ENCODE measurements around the gene GRM8.
A peak's percentile ranks its signal among the peaks of the same experiment; 100 is the strongest.

The GRM8 gene

DNA sequence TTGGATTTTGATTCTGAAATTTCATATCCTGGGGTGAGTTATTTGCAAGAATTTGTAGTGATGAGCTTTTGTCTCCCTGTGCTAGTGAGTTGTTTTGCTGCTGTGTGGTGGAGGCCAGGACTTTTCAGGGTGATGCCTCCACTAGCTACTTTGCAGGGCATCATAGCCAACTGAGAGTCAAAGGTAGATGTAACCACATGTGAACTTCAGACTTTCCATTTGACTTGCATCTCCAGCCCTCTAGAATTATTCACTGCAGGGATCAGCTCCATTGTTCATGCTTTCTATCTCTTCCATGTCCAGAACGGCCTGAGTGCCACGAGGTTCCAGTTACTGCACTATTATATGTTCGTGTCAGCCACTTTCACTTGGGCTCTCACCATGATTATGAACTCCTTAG is 534.3 kb downstream of the GRM8 start:
- Histone ChIP-seq H3K27me3 (ENCODE audit: control insufficient read depth, insufficient read depth, low read length) (no peaks in the 10 kb centered on the region), H3K27ac (ENCODE audit: low read length) (no peak overlapping the region), H3K9me3 (ENCODE audit: control insufficient read depth, insufficient read depth, low read length) (no peaks in the 10 kb centered on the region), H3K4me3 (ENCODE audit: low read length) (no peak overlapping the region), H3K4me1 (ENCODE audit: control insufficient read depth, insufficient read depth, low read length) (no peaks in the 10 kb centered on the region), H3K36me3 (ENCODE audit: control insufficient read depth, insufficient read depth, low read length) (no peaks in the 10 kb centered on the region)
- WGBS (ENCODE audit: insufficient coverage, insufficient read length), result no CpG with 5 or more reads among the region's 3 CpGs
- DNase-seq (ENCODE audit: low read depth, low spot score), result no peak

DNA sequence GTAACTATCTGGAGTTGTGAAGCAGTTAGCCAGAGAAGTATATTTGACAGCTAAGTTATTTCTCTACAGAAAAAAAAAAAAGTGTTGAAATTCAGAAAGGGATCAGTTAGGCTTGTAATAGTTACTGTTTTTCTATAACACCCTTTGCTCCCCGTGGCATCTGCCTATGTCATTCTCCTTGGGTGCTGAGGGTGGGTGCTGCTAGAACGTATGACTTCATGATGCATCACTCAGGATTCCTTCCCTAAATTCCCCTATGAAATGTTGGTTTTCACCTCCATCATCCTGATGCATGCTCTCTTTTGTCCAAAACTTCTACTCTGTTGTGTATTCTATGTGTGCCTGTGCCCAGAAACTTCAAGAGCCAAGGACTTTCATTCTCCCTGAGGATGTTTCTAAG is 536.4 kb downstream of the GRM8 start:
- no peaks in the 10 kb centered on the region for H3K4me1 ChIP-seq (ENCODE audit: control insufficient read depth, insufficient read depth, low read length)
- H3K9me3 ChIP-seq (ENCODE audit: control insufficient read depth, insufficient read depth, low read length), result no peaks in the 10 kb centered on the region; the same call in 1 of the 2 replicates
- H3K4me3 ChIP-seq (ENCODE audit: low read length), result no peak overlapping the region
- H3K27me3 ChIP-seq (ENCODE audit: control insufficient read depth, insufficient read depth, low read length), result no peaks in the 10 kb centered on the region
- no peak overlapping the region for H3K27ac ChIP-seq (ENCODE audit: low read length)
- DNase-seq (ENCODE audit: low read depth, low spot score), result no peak
- no CpG with 5 or more reads among the region's 2 CpGs for WGBS (ENCODE audit: insufficient coverage, insufficient read length)
- no peaks in the 10 kb centered on the region for H3K36me3 ChIP-seq (ENCODE audit: control insufficient read depth, insufficient read depth, low read length)

DNA sequence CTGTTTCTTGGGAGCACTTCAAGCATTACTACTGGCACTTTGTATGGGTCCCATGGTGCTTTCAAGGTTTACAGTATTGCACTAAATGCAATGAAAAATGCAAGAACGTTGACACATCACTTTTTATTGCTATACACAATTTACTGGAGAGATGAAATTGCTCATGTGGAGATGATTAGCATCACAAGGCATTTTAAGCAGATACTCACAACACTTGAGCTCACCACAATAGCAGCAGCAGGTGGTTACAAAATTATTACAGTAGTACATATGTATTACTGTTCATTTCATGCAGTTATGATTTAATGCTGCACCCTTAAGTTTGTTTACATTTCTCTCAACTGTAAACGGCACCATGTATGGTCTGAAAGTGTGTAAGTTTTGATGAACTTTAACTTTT is 537.7 kb downstream of the GRM8 start:
- Histone ChIP-seq H3K36me3 (ENCODE audit: control insufficient read depth, insufficient read depth, low read length) (no peaks in the 10 kb centered on the region), H3K4me1 (ENCODE audit: control insufficient read depth, insufficient read depth, low read length) (no peaks in the 10 kb centered on the region), H3K27me3 (ENCODE audit: control insufficient read depth, insufficient read depth, low read length) (no peaks in the 10 kb centered on the region), H3K4me3 (ENCODE audit: low read length) (no peak overlapping the region), H3K27ac (ENCODE audit: low read length) (no peak overlapping the region), H3K9me3 (ENCODE audit: control insufficient read depth, insufficient read depth, low read length) (no peaks in the 10 kb centered on the region; the same call in 1 of the 2 replicates)
- WGBS (ENCODE audit: insufficient coverage, insufficient read length), result no CpG with 5 or more reads among the region's 2 CpGs
- no peak for DNase-seq (ENCODE audit: low read depth, low spot score)

DNA sequence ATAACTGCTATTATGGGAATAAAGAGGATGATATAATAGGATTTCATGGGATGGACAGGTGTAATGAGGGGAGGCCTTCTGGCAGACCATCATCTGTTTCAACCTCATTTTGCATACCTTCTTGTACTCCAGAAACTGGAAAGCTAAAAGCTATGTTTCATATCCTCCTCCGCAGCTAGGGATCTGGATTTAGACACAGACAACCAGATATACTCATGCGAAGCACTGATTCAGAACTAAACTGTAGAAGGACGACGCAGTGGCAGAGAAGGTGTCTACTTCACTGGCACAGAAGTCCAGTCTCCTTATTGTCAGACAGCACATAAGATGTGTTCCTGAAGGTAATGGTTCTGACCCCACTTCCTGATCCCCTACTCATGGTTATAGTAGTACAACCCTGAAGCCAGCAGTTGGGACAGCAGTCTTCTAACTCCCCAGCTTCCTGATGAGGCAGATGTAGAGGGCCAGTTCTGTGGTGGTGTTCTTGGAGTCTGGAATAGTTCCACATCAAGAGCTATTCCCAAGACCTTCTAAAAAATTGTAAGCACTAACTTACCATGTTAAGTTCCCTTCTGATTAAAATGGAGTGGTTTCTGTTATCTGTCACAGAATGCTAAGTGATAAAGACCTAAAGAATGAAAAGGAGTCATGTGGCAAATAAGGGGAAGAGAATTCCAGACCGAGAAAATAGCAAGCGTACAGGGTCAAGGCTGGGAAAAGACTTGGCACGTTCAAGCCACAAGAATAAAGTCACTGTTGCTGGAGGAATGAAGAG is 550.3 kb downstream of the GRM8 start:
- DNase-seq (ENCODE audit: low read depth, low spot score), result no peak
- no peaks in the 10 kb centered on the region for H3K4me1 ChIP-seq (ENCODE audit: control insufficient read depth, insufficient read depth, low read length)
- no peak overlapping the region for H3K27ac ChIP-seq (ENCODE audit: low read length)
- no peak overlapping the region for H3K4me3 ChIP-seq (ENCODE audit: low read length)
- no peaks in the 10 kb centered on the region; the same call in 1 of the 2 replicates for H3K36me3 ChIP-seq (ENCODE audit: control insufficient read depth, insufficient read depth, low read length)
- no CpG with 5 or more reads among the region's 7 CpGs for WGBS (ENCODE audit: insufficient coverage, insufficient read length)
- H3K9me3 ChIP-seq (ENCODE audit: control insufficient read depth, insufficient read depth, low read length), result no peaks in the 10 kb centered on the region
- no peaks in the 10 kb centered on the region for H3K27me3 ChIP-seq (ENCODE audit: control insufficient read depth, insufficient read depth, low read length)

DNA sequence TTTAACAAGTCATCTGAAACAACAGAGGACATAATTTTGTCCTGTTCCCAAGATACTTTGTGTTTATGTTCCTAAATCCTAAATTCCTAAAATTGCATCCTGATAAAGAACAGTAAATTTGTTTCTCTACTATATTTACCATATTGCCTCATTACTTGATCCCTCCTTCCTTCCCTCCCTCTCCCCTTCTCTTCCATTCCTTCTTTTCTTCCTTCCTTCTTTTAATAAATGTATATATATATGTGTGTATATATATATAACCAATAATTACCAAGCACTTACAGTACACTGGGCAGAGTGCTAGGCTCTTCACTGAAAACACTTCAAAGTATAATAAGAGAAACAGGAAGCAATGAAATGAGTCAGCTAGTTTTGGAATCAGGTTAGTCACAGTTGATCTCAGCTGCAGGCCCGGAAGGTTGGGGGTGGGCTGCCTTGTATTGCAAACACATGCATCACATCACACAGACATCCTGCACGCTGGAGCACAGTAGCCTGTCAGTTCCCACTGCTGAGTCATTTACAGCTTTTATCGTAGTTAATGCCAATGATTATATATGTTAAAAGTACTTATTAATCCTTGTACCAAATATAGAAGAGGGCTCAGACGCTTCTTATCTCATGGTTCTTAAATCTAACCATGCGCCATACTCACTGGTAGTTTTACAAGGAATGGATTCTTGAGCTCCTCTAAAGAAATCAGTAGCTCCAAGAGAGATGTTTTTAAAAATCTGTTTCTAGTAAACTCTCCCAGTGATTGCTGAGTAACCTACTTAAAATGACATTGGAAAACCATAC is 551.7 kb downstream of the GRM8 start:
- peak; percentile 48 for DNase-seq (ENCODE audit: low read depth, low spot score)
- Histone ChIP-seq H3K27ac (ENCODE audit: low read length) (no peak overlapping the region), H3K9me3 (ENCODE audit: control insufficient read depth, insufficient read depth, low read length) (no peaks in the 10 kb centered on the region), H3K4me1 (ENCODE audit: control insufficient read depth, insufficient read depth, low read length) (no peaks in the 10 kb centered on the region), H3K36me3 (ENCODE audit: control insufficient read depth, insufficient read depth, low read length) (no peaks in the 10 kb centered on the region), H3K27me3 (ENCODE audit: control insufficient read depth, insufficient read depth, low read length) (no peaks in the 10 kb centered on the region), H3K4me3 (ENCODE audit: low read length) (no peak overlapping the region)
- WGBS (ENCODE audit: insufficient coverage, insufficient read length), result no CpG with 5 or more reads among the region's 5 CpGs

DNA sequence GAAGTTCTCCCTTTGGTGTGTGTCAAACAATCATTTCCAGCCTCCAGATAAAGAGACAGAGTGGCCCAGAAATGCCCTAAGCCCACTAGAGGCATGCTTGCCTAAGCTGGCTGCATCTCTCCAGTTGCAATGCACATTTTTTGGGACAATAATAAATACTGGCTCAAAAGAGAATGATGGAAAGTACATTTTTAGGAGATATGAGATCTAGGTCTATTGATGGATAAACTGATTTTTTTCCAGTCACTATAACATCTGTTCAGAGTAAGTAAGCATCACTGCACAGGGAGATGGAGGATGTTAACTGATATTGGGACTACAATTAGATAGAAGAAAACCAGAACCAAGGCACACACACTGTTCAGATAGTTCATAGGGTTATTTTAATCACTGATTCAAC is 553.0 kb downstream of the GRM8 start:
- no peaks in the 10 kb centered on the region for H3K27me3 ChIP-seq (ENCODE audit: control insufficient read depth, insufficient read depth, low read length)
- H3K9me3 ChIP-seq (ENCODE audit: control insufficient read depth, insufficient read depth, low read length), result no peaks in the 10 kb centered on the region
- H3K27ac ChIP-seq (ENCODE audit: low read length), result no peak overlapping the region
- no peak overlapping the region for H3K4me3 ChIP-seq (ENCODE audit: low read length)
- no peaks in the 10 kb centered on the region for H3K36me3 ChIP-seq (ENCODE audit: control insufficient read depth, insufficient read depth, low read length)
- DNase-seq (ENCODE audit: low read depth, low spot score), result no peak
- no peaks in the 10 kb centered on the region for H3K4me1 ChIP-seq (ENCODE audit: control insufficient read depth, insufficient read depth, low read length)

DNA sequence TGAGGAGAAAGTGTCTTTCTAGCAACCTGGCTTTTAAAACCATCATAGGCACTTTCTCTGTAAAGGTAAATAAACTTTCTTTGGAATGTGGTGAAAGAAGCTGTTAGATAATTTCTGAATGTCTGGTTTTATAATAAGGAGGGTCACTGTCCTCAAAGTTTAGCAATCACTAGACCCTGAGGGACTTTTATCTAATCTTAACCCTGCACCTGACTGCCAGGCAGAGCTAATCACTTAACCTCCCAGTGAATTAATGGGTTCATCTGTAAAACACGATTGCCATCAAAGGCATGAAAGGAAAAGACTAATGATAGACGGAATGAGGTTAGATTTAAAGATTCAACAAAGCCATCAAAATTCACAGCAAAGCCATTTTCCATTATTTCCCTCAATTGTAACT is 553.8 kb downstream of the GRM8 start:
- Histone ChIP-seq H3K36me3 (ENCODE audit: control insufficient read depth, insufficient read depth, low read length) (no peaks in the 10 kb centered on the region), H3K27ac (ENCODE audit: low read length) (no peak overlapping the region), H3K4me3 (ENCODE audit: low read length) (no peak overlapping the region), H3K27me3 (ENCODE audit: control insufficient read depth, insufficient read depth, low read length) (no peaks in the 10 kb centered on the region), H3K9me3 (ENCODE audit: control insufficient read depth, insufficient read depth, low read length) (no peaks in the 10 kb centered on the region), H3K4me1 (ENCODE audit: control insufficient read depth, insufficient read depth, low read length) (no peaks in the 10 kb centered on the region)
- no CpG with 5 or more reads among the region's 2 CpGs for WGBS (ENCODE audit: insufficient coverage, insufficient read length)
- DNase-seq (ENCODE audit: low read depth, low spot score), result no peak

DNA sequence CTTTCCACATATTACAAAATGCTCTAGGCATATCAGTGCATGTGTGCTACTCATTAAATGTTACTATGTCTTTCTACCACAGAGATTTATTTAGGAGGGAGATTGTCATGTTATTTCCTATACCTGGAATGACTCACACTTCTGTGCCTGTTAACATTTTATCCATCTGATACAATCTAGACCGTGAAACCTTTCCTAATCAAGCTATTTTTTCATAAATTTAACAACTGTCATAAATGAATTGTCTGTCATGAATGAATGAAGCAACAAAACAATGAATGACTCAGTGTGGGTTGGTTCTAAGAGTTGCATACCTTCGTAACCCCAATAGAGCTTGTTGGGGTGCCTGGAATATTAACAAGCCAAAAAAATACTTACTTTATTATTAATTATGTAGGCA is 554.3 kb downstream of the GRM8 start:
- Histone ChIP-seq H3K27ac (ENCODE audit: low read length) (no peak overlapping the region), H3K27me3 (ENCODE audit: control insufficient read depth, insufficient read depth, low read length) (no peaks in the 10 kb centered on the region), H3K36me3 (ENCODE audit: control insufficient read depth, insufficient read depth, low read length) (no peaks in the 10 kb centered on the region), H3K9me3 (ENCODE audit: control insufficient read depth, insufficient read depth, low read length) (no peaks in the 10 kb centered on the region), H3K4me3 (ENCODE audit: low read length) (no peak overlapping the region), H3K4me1 (ENCODE audit: control insufficient read depth, insufficient read depth, low read length) (no peaks in the 10 kb centered on the region)
- DNase-seq (ENCODE audit: low read depth, low spot score), result no peak
- whole genome bisulfite sequencing (ENCODE audit: insufficient coverage, insufficient read length), result no CpG with 5 or more reads among the region's 2 CpGs

DNA sequence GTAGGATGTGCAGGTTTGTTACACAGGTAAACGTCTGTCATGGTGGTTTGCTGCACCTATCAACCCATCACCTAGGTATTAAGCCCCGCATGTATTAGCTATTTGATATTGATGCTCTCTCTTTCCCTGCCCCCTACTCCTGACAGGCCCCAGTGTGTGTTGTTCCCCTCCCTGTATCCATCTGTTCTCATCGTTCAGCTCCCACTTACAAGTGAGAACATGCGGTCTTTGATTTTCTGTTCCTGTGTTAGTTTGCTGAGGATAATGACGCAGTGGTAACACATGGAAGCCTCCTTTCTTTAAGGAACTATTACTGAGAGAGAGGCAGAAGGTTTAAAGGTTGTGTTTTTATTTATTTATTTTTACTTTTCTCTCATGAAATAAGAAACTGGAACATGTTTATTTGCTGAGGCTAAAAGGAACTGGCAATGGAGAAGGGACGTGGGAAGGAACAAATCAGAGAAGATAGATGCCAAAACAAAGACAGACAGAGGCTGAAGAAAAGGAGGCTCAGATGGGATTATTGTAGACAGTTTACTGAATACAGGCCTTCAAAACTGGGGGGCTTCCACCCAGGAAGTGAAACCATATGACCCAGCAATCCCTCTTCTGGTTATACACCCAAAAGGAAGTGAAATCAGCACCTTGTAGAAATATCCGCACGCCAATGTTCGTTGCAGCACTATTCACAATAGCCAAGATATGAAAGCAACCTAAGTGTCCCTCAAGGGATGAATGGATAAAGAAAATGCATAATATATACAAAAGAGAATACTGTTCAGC is 556.3 kb downstream of the GRM8 start:
- no peak for DNase-seq (ENCODE audit: low read depth, low spot score)
- Histone ChIP-seq H3K36me3 (ENCODE audit: control insufficient read depth, insufficient read depth, low read length) (no peaks in the 10 kb centered on the region), H3K9me3 (ENCODE audit: control insufficient read depth, insufficient read depth, low read length) (no peaks in the 10 kb centered on the region), H3K27me3 (ENCODE audit: control insufficient read depth, insufficient read depth, low read length) (no peaks in the 10 kb centered on the region), H3K4me3 (ENCODE audit: low read length) (no peak overlapping the region), H3K27ac (ENCODE audit: low read length) (no peak overlapping the region), H3K4me1 (ENCODE audit: control insufficient read depth, insufficient read depth, low read length) (no peaks in the 10 kb centered on the region)
- no CpG with 5 or more reads among the region's 9 CpGs for WGBS (ENCODE audit: insufficient coverage, insufficient read length)

All from iPS DF 6.9 (cell line).